ENCODE data around the gene EIF1. TPM values are rescaled to one million over a fixed set of nuclear protein-coding genes. Genes with fewer than 3 reads are reported as not detected.

EIF1 gene
- total and polyA plus RNA-seq, 9 donors, result 270 to 1,340 (median 813) TPM

GRCh38 chr17:41741709-41742108, 53.0 kb downstream of the EIF1 start:
- 77 to 84% (median 81%) methylated on average over 9 of the region's 9 CpGs for WGBS, 3 donors
- Histone ChIP-seq H3K36me3 (no peaks in the 10 kb centered on the region), H3K27me3 (no peaks in the 10 kb centered on the region), H3K4me3 (no peak overlapping the region), H3K9me3 (no peaks in the 10 kb centered on the region), H3K4me1 (ENCODE audit: insufficient read depth) (no peaks in the 10 kb centered on the region), H3K27ac (no peak overlapping the region)
- DNase-seq, result no peak
- no peak for TF ChIP-seq POLR2A (IDR thresholded peaks at IDR 0.05)
- TF ChIP-seq EP300 (IDR thresholded peaks at IDR 0.05), result no peak
- no peak for TF ChIP-seq CTCF (IDR thresholded peaks at IDR 0.05)
- intact Hi-C loops (cut with DNase I), result no loop called here

Small RNA genes lying within 50 kb of the gene (small RNA-seq; reads per million reads assigned to genes)
- gene RN7SL399P (not detected), gene RNA5SP442 (not detected)

Other genes starting within 250 kb of the EIF1 start
- not detected for gene KRT38, start 247.9 kb upstream of the EIF1 start, total RNA-seq
- gene KRT38, start 247.9 kb upstream of the EIF1 start, polyA plus RNA-seq, result not detected
- under 1 TPM in 2 of 7 donors, not detected in 5; 0.18 to 0.20 TPM for gene KRT32, start 221.5 kb upstream of the EIF1 start, total RNA-seq
- under 1 TPM in 1 of 2 donors, not detected in 1; 0.33 TPM for gene KRT32, start 221.5 kb upstream of the EIF1 start, polyA plus RNA-seq
- not detected for gene KRT35, start 207.7 kb upstream of the EIF1 start, total RNA-seq
- not detected for gene KRT35, start 207.7 kb upstream of the EIF1 start, polyA plus RNA-seq
- not detected for gene KRT36, start 199.0 kb upstream of the EIF1 start, total RNA-seq
- under 1 TPM in 1 of 2 donors, not detected in 1; 0.50 TPM for gene KRT36, start 199.0 kb upstream of the EIF1 start, polyA plus RNA-seq
- gene KRT13, start 183.3 kb upstream of the EIF1 start, total RNA-seq, result 1 to 10 TPM in 3 of 7 donors, under 1 TPM in 2, not detected in 2; 0.32 to 3.7 (median 3.2) TPM
- 1 to 10 TPM in 1 of 2 donors, under 1 TPM in 1; 0.16 to 1.1 TPM for gene KRT13, start 183.3 kb upstream of the EIF1 start, polyA plus RNA-seq
- gene KRT15, start 170.0 kb upstream of the EIF1 start, total RNA-seq, result 1 to 10 TPM in 1 of 7 donors, under 1 TPM in 5, not detected in 1; 0.17 to 9.4 (median 0.46) TPM
- gene KRT15, start 170.0 kb upstream of the EIF1 start, polyA plus RNA-seq, result under 1 TPM; 0.11 to 0.22 TPM
- 100 to 1,000 TPM in 4 of 7 donors, 10 to 100 TPM in 3; 68.5 to 653 (median 144) TPM for gene KRT19, start 160.6 kb upstream of the EIF1 start, total RNA-seq
- 100 to 1,000 TPM in 1 of 2 donors, 10 to 100 TPM in 1; 13.3 to 110 TPM for gene KRT19, start 160.6 kb upstream of the EIF1 start, polyA plus RNA-seq
- not detected for gene KRT9, start 116.8 kb upstream of the EIF1 start, total RNA-seq
- not detected for gene KRT9, start 116.8 kb upstream of the EIF1 start, polyA plus RNA-seq
- gene KRT14, start 102.0 kb upstream of the EIF1 start, total RNA-seq, result 1 to 10 TPM in 1 of 7 donors, under 1 TPM in 2, not detected in 4; 0.38 to 1.1 (median 0.75) TPM
- not detected for gene KRT14, start 102.0 kb upstream of the EIF1 start, polyA plus RNA-seq
- gene KRT16, start 76.1 kb upstream of the EIF1 start, total RNA-seq, result 1 to 10 TPM in 1 of 7 donors, not detected in 6; 1.0 TPM
- gene KRT16, start 76.1 kb upstream of the EIF1 start, polyA plus RNA-seq, result not detected
- 10 to 100 TPM in 2 of 7 donors, 1 to 10 TPM in 1, under 1 TPM in 2, not detected in 2; 0.42 to 17.8 (median 2.7) TPM for gene KRT17, start 64.3 kb upstream of the EIF1 start, total RNA-seq
- under 1 TPM in 1 of 2 donors, not detected in 1; 0.29 TPM for gene KRT17, start 64.3 kb upstream of the EIF1 start, polyA plus RNA-seq
- gene GAST, start 23.4 kb downstream of the EIF1 start, total RNA-seq, result not detected
- not detected for gene GAST, start 23.4 kb downstream of the EIF1 start, polyA plus RNA-seq
- 1 to 10 TPM in 2 of 7 donors, under 1 TPM in 5; 0.12 to 1.5 (median 0.56) TPM for gene HAP1, start 45.8 kb downstream of the EIF1 start, total RNA-seq
- gene HAP1, start 45.8 kb downstream of the EIF1 start, polyA plus RNA-seq, result under 1 TPM; 0.17 to 0.85 TPM
- gene JUP, start 97.8 kb downstream of the EIF1 start, total RNA-seq, result 100 to 1,000 TPM in 1 of 7 donors, 10 to 100 TPM in 6; 30.3 to 153 (median 52.6) TPM
- gene JUP, start 97.8 kb downstream of the EIF1 start, polyA plus RNA-seq, result 10 to 100 TPM in 1 of 2 donors, 1 to 10 TPM in 1; 7.0 to 59.3 TPM
- 10 to 100 TPM; 13.2 to 22.1 (median 16.3) TPM for gene P3H4, start 123.1 kb downstream of the EIF1 start, total RNA-seq
- gene P3H4, start 123.1 kb downstream of the EIF1 start, polyA plus RNA-seq, result 10 to 100 TPM in 1 of 2 donors, 1 to 10 TPM in 1; 7.7 to 10.6 TPM
- 100 to 1,000 TPM in 2 of 7 donors, 10 to 100 TPM in 5; 37.1 to 106 (median 82.5) TPM for gene FKBP10, start 124.1 kb downstream of the EIF1 start, total RNA-seq
- 10 to 100 TPM; 76.2 to 80.0 TPM for gene FKBP10, start 124.1 kb downstream of the EIF1 start, polyA plus RNA-seq
- gene NT5C3B, start 147.3 kb downstream of the EIF1 start, total RNA-seq, result 10 to 100 TPM; 34.5 to 65.4 (median 48.8) TPM
- gene NT5C3B, start 147.3 kb downstream of the EIF1 start, polyA plus RNA-seq, result 100 to 1,000 TPM in 1 of 2 donors, 10 to 100 TPM in 1; 71.0 to 106 TPM
- gene KLHL10, start 148.9 kb downstream of the EIF1 start, total RNA-seq, result under 1 TPM; 0.13 to 0.60 (median 0.23) TPM
- gene KLHL10, start 148.9 kb downstream of the EIF1 start, polyA plus RNA-seq, result under 1 TPM; 0.21 to 0.57 TPM
- 10 to 100 TPM; 18.9 to 30.5 (median 20.6) TPM for gene KLHL11, start 176.5 kb downstream of the EIF1 start, total RNA-seq
- gene KLHL11, start 176.5 kb downstream of the EIF1 start, polyA plus RNA-seq, result 1 to 10 TPM; 2.7 to 3.9 TPM
- gene ACLY, start 230.1 kb downstream of the EIF1 start, total RNA-seq, result 100 to 1,000 TPM in 1 of 7 donors, 10 to 100 TPM in 6; 23.6 to 119 (median 53.4) TPM
- 10 to 100 TPM; 26.9 to 69.4 TPM for gene ACLY, start 230.1 kb downstream of the EIF1 start, polyA plus RNA-seq
- 10 to 100 TPM in 1 of 7 donors, 1 to 10 TPM in 6; 1.1 to 11.0 (median 2.4) TPM for gene ODAD4, start 241.7 kb downstream of the EIF1 start, total RNA-seq
- gene ODAD4, start 241.7 kb downstream of the EIF1 start, polyA plus RNA-seq, result 1 to 10 TPM; 1.7 to 2.1 TPM